Upper lobe of left lung (tissue), 6 donors: ENCODE results near the gene DOK7. TPM values are rescaled to one million over a fixed set of nuclear protein-coding genes. Genes with fewer than 3 reads are reported as not detected.

ENCODE experiments used
- ATAC-seq, 2 donors: fragments of 200-7000 bp; cut with Tn5 transposase; one replicate each; pipeline ENCODE4 v1.9.1; 2022; ENCODE audit warnings: mild to moderate bottlenecking in 2 of 2, moderate library complexity in 2 of 2; ENCODE audit not compliant: low FRiP score in 2 of 2
- DNase-seq, 2 donors: peaks; one replicate each; pipeline ENCODE4 v3.0.0-alpha.2; 2019 to 2020
- H3K27ac ChIP-seq, 4 donors: fragments of 200-600 bp; sonication (generic); one replicate each; pipeline ENCODE4 v1.5.1; 2016 to 2019
- H3K27me3 ChIP-seq, 4 donors: fragments of 200-600 bp; sonication (generic); one replicate each; pipeline ENCODE4 v1.5.1; 2017 to 2019
- H3K36me3 ChIP-seq, 4 donors: fragments of 200-600 bp; sonication (generic); one replicate each; pipeline ENCODE4 v1.5.1; 2016 to 2019
- H3K4me1 ChIP-seq, 4 donors: fragments of 200-600 bp; sonication (generic); one replicate each; pipeline ENCODE4 v1.5.1; 2018 to 2019
- H3K4me3 ChIP-seq, 4 donors: fragments of 200-600 bp; sonication (generic); one replicate each; pipeline ENCODE4 v1.5.1; 2017 to 2019; ENCODE audit warnings: mild to moderate bottlenecking in 2 of 4, moderate library complexity in 1 of 4
- H3K9me3 ChIP-seq, 4 donors: fragments of 200-600 bp; sonication (generic); one replicate each; pipeline ENCODE4 v1.5.1; 2018 to 2019
- EP300 ChIP-seq, 4 donors: sonication (generic); formaldehyde crosslinking; IDR thresholded peaks; one replicate each; pipeline ENCODE4 v1.5.1; 2017; ENCODE audit warnings: antibody characterized with exemption in 4 of 4, control low read depth in 2 of 4
- POLR2A ChIP-seq, 4 donors: fragments of 450-650 bp; IDR thresholded peaks; one replicate each; pipeline ENCODE4 v1.5.1; 2016 to 2017; ENCODE audit warnings: antibody characterized with exemption in 4 of 4, mild to moderate bottlenecking in 2 of 4
- POLR2AphosphoS5 ChIP-seq, 2 donors: sonication (generic); formaldehyde crosslinking; IDR thresholded peaks; one replicate each; pipeline ENCODE4 v1.5.1; 2017; ENCODE audit warnings: antibody characterized with exemption in 2 of 2
- WGBS, 2 donors: methylation state at CpG; one replicate each; pipeline ENCODE4 v1.1.5; 2017 to 2018; 5-methylcytosine and 5-hydroxymethylcytosine counted together
- total RNA-seq, 6 donors: library from RNA; depleted of rRNA in 4 of 6; stranded (reverse); fragments of >200 nt in 4 of 6; gene quantifications; one replicate each; pipeline versions ENCODE4 v1.1.0 to v1.2.1, GENCODE V29; 2016 to 2021
- TF ChIP-seq, protein P1 (sequence below), 6 experiments: fragments of 450-650 bp in 4 of 6; fragments of 200-600 bp in 2 of 6; sonication (generic) in 2 of 6; IDR thresholded peaks; one replicate each; pipeline ENCODE4 v1.5.1; 2016 to 2019; ENCODE audit warnings: antibody characterized with exemption in 6 of 6
- donor health status: DM: no; HTN: no; CAD: no; lungs with moderate emphysema.
- donor health status: DM: no; HTN: yes; CAD: no; lungs with severe emphysema.

DOK7 gene
- total RNA-seq, 6 donors from 2014 or later = 2.1 to 16.0 (median 4.0) TPM

DNA sequence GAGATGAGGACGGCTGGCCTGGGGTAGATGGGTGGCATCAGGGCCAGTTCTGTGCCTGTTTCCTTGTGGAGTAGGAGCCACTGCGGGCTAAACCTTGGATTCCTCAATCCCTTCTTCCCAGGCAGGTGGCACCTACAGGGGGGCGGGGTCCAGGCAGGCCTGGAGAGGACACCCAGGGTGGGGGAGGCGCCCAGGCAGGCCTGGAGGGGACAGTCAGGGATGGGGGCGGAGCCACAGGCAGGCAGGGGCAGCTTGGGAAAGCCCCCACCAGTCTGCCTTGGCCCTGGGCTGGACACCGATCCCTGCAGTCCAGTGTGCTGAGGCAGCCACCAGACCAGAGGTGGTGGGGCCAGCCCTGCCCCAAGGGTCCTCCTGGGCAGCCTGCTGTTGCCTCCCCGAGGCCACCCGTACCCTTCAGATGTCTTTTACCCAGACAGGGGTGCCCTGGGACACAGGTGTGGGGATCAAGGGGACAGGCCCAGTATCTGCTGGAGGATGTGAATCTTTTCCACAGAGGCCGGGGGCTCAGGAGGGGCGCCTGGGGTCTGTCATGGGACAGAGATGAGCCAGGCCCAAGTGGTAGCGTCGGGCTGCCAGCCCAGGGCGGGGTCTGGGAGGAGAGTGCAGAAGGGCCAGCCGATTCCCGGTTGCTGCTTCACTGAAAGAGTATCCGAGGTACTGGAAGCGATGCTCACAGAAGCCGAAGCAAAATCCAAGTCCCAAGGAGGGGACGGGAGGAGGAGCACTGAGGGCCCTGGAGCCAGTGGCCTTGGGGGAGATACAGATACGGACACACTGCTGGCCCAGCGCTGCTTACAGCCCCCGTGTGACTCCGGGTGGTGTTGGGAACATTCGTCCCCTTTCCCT lies 34.6 kb downstream of the DOK7 start:
- DNase-seq = peak in 1 of 2 donors; percentile 68
- ATAC-seq = no peak
- Histone ChIP-seq H3K4me3 (no peak overlapping the region), H3K4me1 (no peaks in the 10 kb centered on the region), H3K27me3 (peaks cover 0 to 4% (median 0%) of the 10 kb centered on the region in 4 donors), H3K9me3 (no peaks in the 10 kb centered on the region), H3K36me3 (peaks cover 0 to 18% (median 14%) of the 10 kb centered on the region in 4 donors), H3K27ac (no peak overlapping the region)
- WGBS, 2 donors = 86 to 89% methylated on average over 16 to 24 of the region's 24 CpGs
- TF ChIP-seq POLR2AphosphoS5 (IDR thresholded peaks at IDR 0.05) = no peak
- no peak for TF ChIP-seq EP300 (IDR thresholded peaks at IDR 0.05)
- TF ChIP-seq POLR2A (IDR thresholded peaks at IDR 0.05) = no peak
- TF ChIP-seq, protein P1, sequence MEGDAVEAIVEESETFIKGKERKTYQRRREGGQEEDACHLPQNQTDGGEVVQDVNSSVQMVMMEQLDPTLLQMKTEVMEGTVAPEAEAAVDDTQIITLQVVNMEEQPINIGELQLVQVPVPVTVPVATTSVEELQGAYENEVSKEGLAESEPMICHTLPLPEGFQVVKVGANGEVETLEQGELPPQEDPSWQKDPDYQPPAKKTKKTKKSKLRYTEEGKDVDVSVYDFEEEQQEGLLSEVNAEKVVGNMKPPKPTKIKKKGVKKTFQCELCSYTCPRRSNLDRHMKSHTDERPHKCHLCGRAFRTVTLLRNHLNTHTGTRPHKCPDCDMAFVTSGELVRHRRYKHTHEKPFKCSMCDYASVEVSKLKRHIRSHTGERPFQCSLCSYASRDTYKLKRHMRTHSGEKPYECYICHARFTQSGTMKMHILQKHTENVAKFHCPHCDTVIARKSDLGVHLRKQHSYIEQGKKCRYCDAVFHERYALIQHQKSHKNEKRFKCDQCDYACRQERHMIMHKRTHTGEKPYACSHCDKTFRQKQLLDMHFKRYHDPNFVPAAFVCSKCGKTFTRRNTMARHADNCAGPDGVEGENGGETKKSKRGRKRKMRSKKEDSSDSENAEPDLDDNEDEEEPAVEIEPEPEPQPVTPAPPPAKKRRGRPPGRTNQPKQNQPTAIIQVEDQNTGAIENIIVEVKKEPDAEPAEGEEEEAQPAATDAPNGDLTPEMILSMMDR (IDR thresholded peaks at IDR 0.05) = no peak

DNA sequence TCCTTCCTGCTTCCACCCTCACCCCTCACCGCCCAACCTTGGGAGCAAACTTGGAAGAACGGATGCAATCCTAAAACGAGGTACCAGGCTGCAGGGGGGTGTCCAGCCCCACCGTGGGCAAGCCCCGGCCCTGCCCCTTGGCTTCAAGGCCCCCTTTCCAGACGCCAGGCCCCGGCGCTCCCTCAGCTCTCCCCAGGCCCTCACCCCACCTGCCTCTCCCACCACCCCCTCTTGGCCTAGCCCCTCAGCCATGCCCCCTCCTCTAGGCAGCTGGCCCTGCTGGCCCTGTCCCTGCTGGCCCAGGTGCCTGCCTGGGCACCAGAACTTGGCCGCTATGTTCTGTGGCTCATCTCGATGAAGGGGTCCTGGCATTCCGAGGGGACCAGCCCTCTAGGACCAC lies 35.3 kb downstream of the DOK7 start:
- TF ChIP-seq POLR2AphosphoS5 (IDR thresholded peaks at IDR 0.05) (no peak), EP300 (IDR thresholded peaks at IDR 0.05) (no peak), POLR2A (IDR thresholded peaks at IDR 0.05) (no peak)
- TF ChIP-seq, protein P1 (IDR thresholded peaks at IDR 0.05) = no peak
- no peak overlapping the region for H3K27ac ChIP-seq
- 88% methylated on average over 8 to 11 of the region's 11 CpGs for WGBS, 2 donors
- no peaks in the 10 kb centered on the region for H3K9me3 ChIP-seq
- DNase-seq = peak in 1 of 2 donors; percentile 78
- no peaks in the 10 kb centered on the region for H3K4me1 ChIP-seq
- H3K36me3 ChIP-seq = peaks cover 0 to 24% (median 16%) of the 10 kb centered on the region in 4 donors
- no peak overlapping the region for H3K4me3 ChIP-seq
- no peak for ATAC-seq
- peaks cover 0 to 3% (median 0%) of the 10 kb centered on the region in 4 donors for H3K27me3 ChIP-seq

DNA sequence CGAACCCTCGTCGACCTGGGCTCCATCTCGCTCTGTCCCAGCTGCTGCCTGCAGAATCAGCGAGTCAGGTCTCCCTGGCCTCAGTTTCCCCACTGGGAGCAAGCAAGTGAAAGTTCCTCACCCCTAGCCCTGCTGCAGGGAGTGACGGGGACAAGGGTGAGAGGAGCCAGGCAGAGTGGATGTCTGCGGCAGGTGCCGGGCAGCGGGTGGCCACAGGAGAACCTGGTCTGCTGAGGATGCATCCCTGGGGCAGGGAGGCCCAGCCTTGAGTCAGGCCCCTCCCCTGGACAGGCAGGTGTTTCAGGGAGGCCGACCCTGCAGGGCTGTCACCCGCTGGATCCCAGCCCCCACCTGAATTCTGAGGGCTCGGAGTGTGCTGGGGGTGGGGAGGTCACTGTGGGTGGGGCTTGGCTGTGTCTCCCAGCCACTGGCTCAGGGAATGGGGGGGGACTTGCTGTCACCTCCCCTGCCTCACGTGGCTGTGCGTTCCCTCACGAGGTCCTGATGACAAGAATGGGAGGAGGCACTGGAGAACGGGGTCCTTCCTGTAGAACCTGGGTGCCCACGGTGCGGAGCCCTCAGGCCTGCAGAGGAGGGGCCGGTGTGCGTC lies 35.9 kb downstream of the DOK7 start:
- peaks cover 0 to 30% (median 16%) of the 10 kb centered on the region in 4 donors for H3K36me3 ChIP-seq
- DNase-seq (peak in 1 of 2 donors; percentile 59), ATAC-seq (no peak)
- no peak overlapping the region for H3K27ac ChIP-seq
- no peak overlapping the region for H3K4me3 ChIP-seq
- H3K9me3 ChIP-seq = no peaks in the 10 kb centered on the region
- TF ChIP-seq EP300 (IDR thresholded peaks at IDR 0.05) (no peak), POLR2AphosphoS5 (IDR thresholded peaks at IDR 0.05) (no peak), POLR2A (IDR thresholded peaks at IDR 0.05) (no peak)
- TF ChIP-seq, protein P1 (IDR thresholded peaks at IDR 0.05) = no peak
- H3K4me1 ChIP-seq = no peaks in the 10 kb centered on the region
- H3K27me3 ChIP-seq = no peaks in the 10 kb centered on the region
- 76 to 79% methylated on average over 5 to 19 of the region's 20 CpGs for WGBS, 2 donors

DNA sequence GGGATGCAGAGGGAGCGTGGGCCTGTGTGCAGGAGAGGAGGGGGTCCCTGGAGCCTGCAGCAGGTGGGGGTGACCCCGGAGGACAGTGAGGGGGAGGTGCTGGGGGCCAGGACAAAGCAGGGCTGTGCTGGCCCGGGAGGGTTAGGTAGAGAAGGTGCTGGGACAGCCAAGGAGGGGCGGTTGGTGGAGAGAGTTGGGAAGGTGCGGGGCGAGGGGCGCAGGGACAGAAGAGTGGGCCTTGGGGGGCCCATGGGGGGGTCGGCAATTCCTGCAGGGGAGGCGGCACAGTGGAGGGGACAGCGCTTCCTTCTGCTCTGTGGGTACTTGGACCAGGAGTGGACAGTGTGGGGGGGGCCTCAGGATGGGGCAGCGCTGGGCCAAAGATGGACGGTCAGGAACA lies 36.6 kb downstream of the DOK7 start:
- Histone ChIP-seq H3K27me3 (no peaks in the 10 kb centered on the region), H3K36me3 (peaks cover 0 to 37% (median 16%) of the 10 kb centered on the region in 4 donors), H3K9me3 (no peaks in the 10 kb centered on the region), H3K4me1 (no peaks in the 10 kb centered on the region), H3K27ac (no peak overlapping the region), H3K4me3 (no peak overlapping the region)
- TF ChIP-seq POLR2A (IDR thresholded peaks at IDR 0.05) = no peak
- no peak for TF ChIP-seq POLR2AphosphoS5 (IDR thresholded peaks at IDR 0.05)
- TF ChIP-seq, protein P1 (IDR thresholded peaks at IDR 0.05) = no peak
- no peak for TF ChIP-seq EP300 (IDR thresholded peaks at IDR 0.05)
- no peak for ATAC-seq
- DNase-seq = peak in 1 of 2 donors; percentile 53
- WGBS, 2 donors = 96 to 98% methylated on average over 6 to 12 of the region's 12 CpGs
